CD14-positive monocyte (primary cell): ENCODE measurements around the gene ADGRG7. TPM values are rescaled to one million over a fixed set of nuclear protein-coding genes. Genes with fewer than 3 reads are reported as not detected.

ENCODE experiments used
- DNase-seq, 3 donors: peaks; one replicate each; pipeline ENCODE4 v3.0.0-alpha.2; 2011 to 2022
- H2AFZ ChIP-seq: 2 replicates; pipeline ENCODE4 v1.6.0; 2012; ENCODE audit warnings: mild to moderate bottlenecking, low read depth, low read length, inconsistent platforms; ENCODE audit not compliant: insufficient read depth, poor library complexity, severe bottlenecking
- H3K27ac ChIP-seq, 2 donors: 1 replicate in 1 of 2; 2 replicates in 1 of 2; pipeline ENCODE4 v1.5.1; 2012 to 2013; ENCODE audit warnings: low read length in 2 of 2, control low read depth in 1 of 2, inconsistent platforms in 1 of 2, low read depth in 1 of 2, mild to moderate bottlenecking in 1 of 2
- H3K27me3 ChIP-seq, 2 donors: one replicate each; pipeline versions ENCODE4 v1.6.0 to v1.6.1; 2011 to 2013; ENCODE audit warnings: low read length in 2 of 2; ENCODE audit not compliant: control insufficient read depth in 2 of 2, insufficient read depth in 2 of 2
- H3K36me3 ChIP-seq, 2 donors: replicated peaks in 1 of 2; 1 replicate in 1 of 2; 2 replicates in 1 of 2; pipeline versions ENCODE4 v1.5.1 to v1.6.1; 2012 to 2013; ENCODE audit warnings: low read length in 2 of 2, control low read depth in 1 of 2, inconsistent platforms in 1 of 2, mild to moderate bottlenecking in 1 of 2; ENCODE audit not compliant: insufficient read depth in 2 of 2, control insufficient read depth in 1 of 2
- H3K4me1 ChIP-seq, 2 donors: 1 replicate in 1 of 2; 2 replicates in 1 of 2; pipeline versions ENCODE4 v1.5.1 to v1.6.1; 2012 to 2013; ENCODE audit warnings: low read length in 2 of 2, control low read depth in 1 of 2, inconsistent platforms in 1 of 2, mild to moderate bottlenecking in 1 of 2, moderate library complexity in 1 of 2; ENCODE audit not compliant: insufficient read depth in 2 of 2, control insufficient read depth in 1 of 2
- H3K4me2 ChIP-seq: replicated peaks from 2 replicates; pipeline ENCODE3; 2012; ENCODE audit warnings: low read length, moderate library complexity, mild to moderate bottlenecking; ENCODE audit not compliant: poor library complexity, severe bottlenecking; ENCODE audit errors: extremely low read depth
- H3K4me3 ChIP-seq, 3 experiments: fragments of 200-600 bp in 1 of 3; sonication (generic) in 1 of 3; replicated peaks in 1 of 3; 1 replicate in 2 of 3; 2 replicates in 1 of 3; pipeline ENCODE4 v1.5.1; 2011 to 2013; ENCODE audit warnings: low read length in 3 of 3, mild to moderate bottlenecking in 3 of 3, control low read depth in 2 of 3, low read depth in 2 of 3, inconsistent platforms in 1 of 3, moderate library complexity in 1 of 3
- H3K79me2 ChIP-seq: 2 replicates; pipeline ENCODE4 v1.6.0; 2012; ENCODE audit warnings: mild to moderate bottlenecking, control low read depth, inconsistent platforms, low read length, moderate library complexity; ENCODE audit not compliant: insufficient read depth
- H3K9ac ChIP-seq: 2 replicates; pipeline ENCODE4 v1.6.0; 2017; ENCODE audit warnings: low read length, mild to moderate bottlenecking; ENCODE audit not compliant: insufficient read depth, poor library complexity, severe bottlenecking
- H3K9me3 ChIP-seq, 2 donors: replicated peaks in 1 of 2; 1 replicate in 1 of 2; 2 replicates in 1 of 2; pipeline versions ENCODE4 v1.5.1 to v1.6.1; 2012 to 2013; ENCODE audit warnings: low read length in 2 of 2, control low read depth in 1 of 2; ENCODE audit not compliant: control insufficient read depth in 1 of 2, insufficient read depth in 1 of 2
- H4K20me1 ChIP-seq: 2 replicates; pipeline ENCODE4 v1.6.0; 2012; ENCODE audit warnings: mild to moderate bottlenecking, low read length, control low read depth, moderate library complexity; ENCODE audit not compliant: insufficient read depth
- H3K27ac Mint-ChIP-seq, 7 donors: one replicate each; pipeline ENCODE4 v1.8.0; 2020; ENCODE audit warnings: mild to moderate bottlenecking in 7 of 7, mixed read lengths in 7 of 7, moderate library complexity in 6 of 7, inconsistent platforms in 2 of 7
- H3K27me3 Mint-ChIP-seq, 3 donors: one replicate each; pipeline ENCODE4 v1.8.0; 2021 to 2022; ENCODE audit warnings: low read depth in 3 of 3, mild to moderate bottlenecking in 3 of 3, mixed read lengths in 3 of 3, moderate library complexity in 3 of 3, inconsistent platforms in 1 of 3
- H3K36me3 Mint-ChIP-seq, 2 donors: one replicate each; pipeline ENCODE4 v1.8.0; 2020; ENCODE audit warnings: mixed read lengths in 2 of 2, inconsistent platforms in 1 of 2, mild to moderate bottlenecking in 1 of 2
- H3K4me1 Mint-ChIP-seq: one replicate; pipeline ENCODE4 v1.8.0; 2020; ENCODE audit warnings: mild to moderate bottlenecking, mixed read lengths
- H3K4me3 Mint-ChIP-seq, 2 donors: one replicate each; pipeline ENCODE4 v1.8.0; 2020; ENCODE audit warnings: mild to moderate bottlenecking in 2 of 2, mixed read lengths in 2 of 2, moderate library complexity in 1 of 2
- H3K9me3 Mint-ChIP-seq, 7 donors: one replicate each; pipeline ENCODE4 v1.8.0; 2020 to 2022; ENCODE audit warnings: mixed read lengths in 7 of 7, mild to moderate bottlenecking in 6 of 7, moderate library complexity in 6 of 7, inconsistent platforms in 2 of 7
- CTCF ChIP-seq: fragments of 200-600 bp; IDR thresholded peaks from one replicate; pipeline ENCODE4 v1.8.0; 2022; ENCODE audit warnings: antibody characterized with exemption, mild to moderate bottlenecking
- WGBS: methylation state at CpG from one replicate; pipeline ENCODE4 v1.1.5; 2013; ENCODE audit warnings: missing lambda C conversion rate; ENCODE audit not compliant: insufficient coverage; 5-methylcytosine and 5-hydroxymethylcytosine counted together
- intact Hi-C, 2 donors: fragments of 100-400 bp; cut with micrococcal nuclease; formaldehyde crosslinking; loops; one replicate each; pipeline versions ENCODE4 v1.15.0 to v1.15.1; 2023
- polyA plus RNA-seq, 3 donors: library from polyadenylated mRNA; depleted of rRNA in 1 of 3; unstranded in 2 of 3; stranded (reverse) in 1 of 3; fragments of 300-500 nt in 2 of 3; fragments of >200 nt in 1 of 3; fragmentation: Illumina TruSeq in 2 of 3; gene quantifications; 1 replicate in 2 of 3; 2 replicates in 1 of 3; pipeline ENCODE4 v1.2.3, GENCODE V29; 2012 to 2021

The ADGRG7 gene
- polyA plus RNA-seq, 3 donors, result not detected

GRCh38 chr3:100578646-100579045 is 30.8 kb upstream of the ADGRG7 start:
- Mint-ChIP-seq H3K9me3 (peaks cover 0 to 5% (median 0%) of the 10 kb centered on the region in 7 donors), H3K4me1 (no peaks in the 10 kb centered on the region), H3K27ac (no peak overlapping the region), H3K27me3 (peaks cover 0 to 4% (median 0%) of the 10 kb centered on the region in 3 donors), H3K36me3 (peaks cover 6 to 11% of the 10 kb centered on the region in 2 donors), H3K4me3 (no peak overlapping the region)
- Histone ChIP-seq H2AFZ (no peak overlapping the region), H3K4me3 (no peak overlapping the region), H3K9me3 (no peaks in the 10 kb centered on the region), H3K79me2 (no peaks in the 10 kb centered on the region), H3K27ac (no peak overlapping the region), H3K4me1 (no peaks in the 10 kb centered on the region), H3K36me3 (no peaks in the 10 kb centered on the region), H3K4me2 (no peak overlapping the region), H3K9ac (no peak overlapping the region), H3K27me3 (no peaks in the 10 kb centered on the region), H4K20me1 (no peaks in the 10 kb centered on the region)
- intact Hi-C loops, result no loop called here
- DNase-seq, result no peak
- no peak for TF ChIP-seq CTCF

GRCh38 chr3:100580147-100580546 is 29.3 kb upstream of the ADGRG7 start:
- WGBS, result no CpG with 5 or more reads among the region's 2 CpGs
- H3K79me2 ChIP-seq, result no peaks in the 10 kb centered on the region
- H3K4me1 Mint-ChIP-seq, result no peaks in the 10 kb centered on the region
- H3K4me3 ChIP-seq, result no peak overlapping the region
- H3K27me3 Mint-ChIP-seq, result peaks cover 0 to 4% (median 0%) of the 10 kb centered on the region in 3 donors
- H4K20me1 ChIP-seq, result no peaks in the 10 kb centered on the region
- no peak overlapping the region for H3K4me2 ChIP-seq
- H2AFZ ChIP-seq, result no peak overlapping the region
- no peaks in the 10 kb centered on the region for H3K4me1 ChIP-seq
- DNase-seq, result no peak
- intact Hi-C loops, result no loop called here
- H3K4me3 Mint-ChIP-seq, result no peak overlapping the region
- H3K36me3 Mint-ChIP-seq, result peaks cover 0 to 5% of the 10 kb centered on the region in 2 donors
- H3K36me3 ChIP-seq, result no peaks in the 10 kb centered on the region
- peaks cover 0 to 5% (median 0%) of the 10 kb centered on the region in 7 donors for H3K9me3 Mint-ChIP-seq
- H3K9ac ChIP-seq, result no peak overlapping the region
- no peak overlapping the region for H3K27ac ChIP-seq
- no peak for TF ChIP-seq CTCF
- H3K27me3 ChIP-seq, result no peaks in the 10 kb centered on the region
- H3K27ac Mint-ChIP-seq, result no peak overlapping the region
- no peaks in the 10 kb centered on the region for H3K9me3 ChIP-seq
